Upper lobe of left lung (tissue), 6 donors: Measurements from ENCODE around the gene TNC. TPM values are rescaled to one million over a fixed set of nuclear protein-coding genes. Genes with fewer than 3 reads are reported as not detected.

ENCODE experiments used
- ATAC-seq, 2 donors: fragments of 200-7000 bp; cut with Tn5 transposase; one replicate each; pipeline ENCODE4 v1.9.1; 2022; ENCODE audit warnings: mild to moderate bottlenecking in 2 of 2, moderate library complexity in 2 of 2; ENCODE audit not compliant: low FRiP score in 2 of 2
- DNase-seq, 2 donors: peaks; one replicate each; pipeline ENCODE4 v3.0.0-alpha.2; 2019 to 2020
- H3K27ac ChIP-seq, 4 donors: fragments of 200-600 bp; sonication (generic); one replicate each; pipeline ENCODE4 v1.5.1; 2016 to 2019
- H3K27me3 ChIP-seq, 4 donors: fragments of 200-600 bp; sonication (generic); one replicate each; pipeline ENCODE4 v1.5.1; 2017 to 2019
- H3K36me3 ChIP-seq, 4 donors: fragments of 200-600 bp; sonication (generic); one replicate each; pipeline ENCODE4 v1.5.1; 2016 to 2019
- H3K4me1 ChIP-seq, 4 donors: fragments of 200-600 bp; sonication (generic); one replicate each; pipeline ENCODE4 v1.5.1; 2018 to 2019
- H3K4me3 ChIP-seq, 4 donors: fragments of 200-600 bp; sonication (generic); one replicate each; pipeline ENCODE4 v1.5.1; 2017 to 2019; ENCODE audit warnings: mild to moderate bottlenecking in 2 of 4, moderate library complexity in 1 of 4
- H3K9me3 ChIP-seq, 4 donors: fragments of 200-600 bp; sonication (generic); one replicate each; pipeline ENCODE4 v1.5.1; 2018 to 2019
- EP300 ChIP-seq, 4 donors: sonication (generic); formaldehyde crosslinking; IDR thresholded peaks; one replicate each; pipeline ENCODE4 v1.5.1; 2017; ENCODE audit warnings: antibody characterized with exemption in 4 of 4, control low read depth in 2 of 4
- POLR2A ChIP-seq, 4 donors: fragments of 450-650 bp; IDR thresholded peaks; one replicate each; pipeline ENCODE4 v1.5.1; 2016 to 2017; ENCODE audit warnings: antibody characterized with exemption in 4 of 4, mild to moderate bottlenecking in 2 of 4
- POLR2AphosphoS5 ChIP-seq, 2 donors: sonication (generic); formaldehyde crosslinking; IDR thresholded peaks; one replicate each; pipeline ENCODE4 v1.5.1; 2017; ENCODE audit warnings: antibody characterized with exemption in 2 of 2
- WGBS, 2 donors: methylation state at CpG; one replicate each; pipeline ENCODE4 v1.1.5; 2017 to 2018; 5-methylcytosine and 5-hydroxymethylcytosine counted together
- total RNA-seq, 6 donors: library from RNA; depleted of rRNA in 4 of 6; stranded (reverse); fragments of >200 nt in 4 of 6; gene quantifications; one replicate each; pipeline versions ENCODE4 v1.1.0 to v1.2.1, GENCODE V29; 2016 to 2021
- TF ChIP-seq, protein P1 (sequence below), 6 experiments: fragments of 450-650 bp in 4 of 6; fragments of 200-600 bp in 2 of 6; sonication (generic) in 2 of 6; IDR thresholded peaks; one replicate each; pipeline ENCODE4 v1.5.1; 2016 to 2019; ENCODE audit warnings: antibody characterized with exemption in 6 of 6
- donor health status: DM: no; HTN: no; CAD: no; lungs with moderate emphysema.
- donor health status: DM: no; HTN: yes; CAD: no; lungs with severe emphysema.

The TNC gene
- total RNA-seq, 6 donors from 2014 or later = 7.3 to 53.5 (median 23.8) TPM

DNA sequence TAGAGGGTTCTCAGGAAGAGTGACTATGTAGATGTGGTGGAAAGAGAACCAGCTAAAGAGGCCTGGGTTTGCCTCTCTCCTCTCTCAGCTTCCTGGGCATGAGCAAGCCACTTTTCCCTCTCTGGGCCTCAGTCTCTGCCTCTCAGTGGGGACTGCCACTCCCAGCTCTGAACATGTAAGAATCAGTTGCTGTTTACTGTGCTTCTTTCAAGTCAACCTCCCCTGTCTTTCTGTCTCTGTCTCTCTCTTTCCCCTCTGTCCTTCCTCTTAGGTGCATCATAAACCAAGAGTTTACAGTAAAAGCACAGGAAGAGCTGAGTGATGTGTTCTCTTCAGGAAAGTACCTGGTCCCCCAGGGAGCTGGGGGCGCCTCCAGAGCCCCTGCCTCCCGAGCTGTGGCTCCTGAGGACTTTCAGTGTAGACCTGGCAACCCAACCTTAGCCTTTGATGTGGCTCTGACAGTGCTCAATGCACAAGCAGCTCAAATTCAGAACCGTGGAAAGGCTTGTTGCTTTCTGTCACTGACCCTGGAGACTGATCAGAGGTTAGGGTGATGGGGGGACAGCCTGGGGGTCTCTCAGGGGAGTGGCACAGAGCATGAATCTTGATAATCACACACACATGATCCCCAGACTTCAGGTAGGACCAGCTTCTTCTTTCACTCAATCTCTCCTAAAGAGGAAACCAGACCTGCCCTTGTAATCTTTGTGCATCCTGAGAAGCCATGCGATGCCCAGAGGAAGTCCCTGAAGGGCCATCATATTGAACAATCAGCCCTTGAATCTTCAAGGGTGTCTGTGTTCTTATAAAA lies 128.2 kb downstream of the TNC start:
- ATAC-seq (no peak), DNase-seq (peak in 1 of 2 donors; percentile 39)
- H3K27ac ChIP-seq = peak overlapping the region in 1 of 4 donors; percentile 25
- no peaks in the 10 kb centered on the region for H3K27me3 ChIP-seq
- no peaks in the 10 kb centered on the region for H3K36me3 ChIP-seq
- TF ChIP-seq, protein P1, sequence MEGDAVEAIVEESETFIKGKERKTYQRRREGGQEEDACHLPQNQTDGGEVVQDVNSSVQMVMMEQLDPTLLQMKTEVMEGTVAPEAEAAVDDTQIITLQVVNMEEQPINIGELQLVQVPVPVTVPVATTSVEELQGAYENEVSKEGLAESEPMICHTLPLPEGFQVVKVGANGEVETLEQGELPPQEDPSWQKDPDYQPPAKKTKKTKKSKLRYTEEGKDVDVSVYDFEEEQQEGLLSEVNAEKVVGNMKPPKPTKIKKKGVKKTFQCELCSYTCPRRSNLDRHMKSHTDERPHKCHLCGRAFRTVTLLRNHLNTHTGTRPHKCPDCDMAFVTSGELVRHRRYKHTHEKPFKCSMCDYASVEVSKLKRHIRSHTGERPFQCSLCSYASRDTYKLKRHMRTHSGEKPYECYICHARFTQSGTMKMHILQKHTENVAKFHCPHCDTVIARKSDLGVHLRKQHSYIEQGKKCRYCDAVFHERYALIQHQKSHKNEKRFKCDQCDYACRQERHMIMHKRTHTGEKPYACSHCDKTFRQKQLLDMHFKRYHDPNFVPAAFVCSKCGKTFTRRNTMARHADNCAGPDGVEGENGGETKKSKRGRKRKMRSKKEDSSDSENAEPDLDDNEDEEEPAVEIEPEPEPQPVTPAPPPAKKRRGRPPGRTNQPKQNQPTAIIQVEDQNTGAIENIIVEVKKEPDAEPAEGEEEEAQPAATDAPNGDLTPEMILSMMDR (IDR thresholded peaks at IDR 0.05) = no peak
- no peak for TF ChIP-seq POLR2AphosphoS5 (IDR thresholded peaks at IDR 0.05)
- no peak for TF ChIP-seq EP300 (IDR thresholded peaks at IDR 0.05)
- H3K4me1 ChIP-seq = peaks cover 0 to 3% (median 0%) of the 10 kb centered on the region in 4 donors
- no peaks in the 10 kb centered on the region for H3K9me3 ChIP-seq
- no peak overlapping the region for H3K4me3 ChIP-seq
- WGBS, 2 donors = 51 to 55% methylated on average over 4 of the region's 4 CpGs

DNA sequence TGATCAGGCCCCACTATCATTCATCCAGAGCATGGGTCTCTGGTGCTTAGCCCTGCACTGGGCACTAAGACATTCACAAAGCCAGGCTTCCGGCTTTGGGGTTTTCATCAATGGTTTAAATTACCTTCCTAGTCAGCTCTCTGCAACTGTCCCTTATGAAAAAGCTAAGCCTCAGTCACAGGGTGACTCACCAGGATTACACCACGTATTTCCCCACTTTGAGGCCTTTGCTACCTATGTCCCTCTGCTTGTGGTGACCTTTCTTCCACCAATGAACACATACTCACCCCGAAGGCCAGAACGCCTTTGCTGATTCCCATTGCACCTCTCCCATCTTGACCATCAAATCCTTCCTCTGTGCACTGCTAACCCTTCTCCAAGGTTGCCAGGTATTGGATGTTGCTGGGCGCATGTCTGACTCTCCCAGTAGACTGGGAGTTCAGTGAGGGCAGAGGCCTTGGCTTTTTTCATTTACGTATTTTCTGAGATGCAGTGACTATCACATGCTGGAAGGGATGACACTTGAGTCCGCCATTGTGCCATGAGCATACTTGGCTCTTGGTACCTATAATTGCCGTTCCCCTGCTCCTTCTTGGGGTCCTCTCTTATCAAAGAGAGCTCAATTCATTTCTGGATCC lies 128.9 kb downstream of the TNC start:
- Histone ChIP-seq H3K36me3 (no peaks in the 10 kb centered on the region), H3K4me3 (no peak overlapping the region), H3K27me3 (no peaks in the 10 kb centered on the region), H3K4me1 (peaks cover 0 to 3% (median 0%) of the 10 kb centered on the region in 4 donors), H3K9me3 (no peaks in the 10 kb centered on the region), H3K27ac (peak overlapping the region in 1 of 4 donors; percentile 25)
- TF ChIP-seq, protein P1 (IDR thresholded peaks at IDR 0.05) = no peak
- TF ChIP-seq POLR2AphosphoS5 (IDR thresholded peaks at IDR 0.05) = peak in 1 of 2 donors; percentile 53
- DNase-seq = peak in 1 of 2 donors; percentile 49
- WGBS, 2 donors = 80 to 88% methylated on average over 8 of the region's 8 CpGs
- ATAC-seq = peak in 1 of 2 donors; percentile 44

DNA sequence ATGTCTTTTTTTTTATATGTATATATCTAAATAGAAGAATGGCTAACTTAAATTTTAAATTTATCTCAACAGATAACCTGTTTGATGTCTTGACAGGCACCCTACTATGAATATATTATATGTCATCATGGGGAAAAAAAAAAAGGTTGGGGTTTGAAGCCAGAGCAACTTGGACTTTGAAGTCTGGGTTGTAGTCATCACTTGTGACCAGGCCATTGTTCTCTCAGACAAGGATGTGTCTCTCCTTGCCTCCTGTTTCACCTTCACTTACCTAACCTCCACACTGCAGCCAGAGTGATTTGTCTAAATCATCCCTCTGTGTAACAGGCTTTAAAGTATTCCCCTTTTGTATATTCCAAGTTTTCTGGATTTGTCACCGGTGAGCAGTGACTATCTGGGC lies 130.8 kb downstream of the TNC start:
- WGBS, 2 donors = 100% methylated on average over 1 of the region's 1 CpG
- Histone ChIP-seq H3K36me3 (no peaks in the 10 kb centered on the region), H3K27me3 (no peaks in the 10 kb centered on the region), H3K4me1 (peaks cover 0 to 3% (median 0%) of the 10 kb centered on the region in 4 donors), H3K9me3 (no peaks in the 10 kb centered on the region), H3K27ac (no peak overlapping the region), H3K4me3 (no peak overlapping the region)
- no peak for ATAC-seq
- DNase-seq = no peak
- TF ChIP-seq EP300 (IDR thresholded peaks at IDR 0.05) (no peak), POLR2A (IDR thresholded peaks at IDR 0.05) (no peak), POLR2AphosphoS5 (IDR thresholded peaks at IDR 0.05) (no peak)

DNA sequence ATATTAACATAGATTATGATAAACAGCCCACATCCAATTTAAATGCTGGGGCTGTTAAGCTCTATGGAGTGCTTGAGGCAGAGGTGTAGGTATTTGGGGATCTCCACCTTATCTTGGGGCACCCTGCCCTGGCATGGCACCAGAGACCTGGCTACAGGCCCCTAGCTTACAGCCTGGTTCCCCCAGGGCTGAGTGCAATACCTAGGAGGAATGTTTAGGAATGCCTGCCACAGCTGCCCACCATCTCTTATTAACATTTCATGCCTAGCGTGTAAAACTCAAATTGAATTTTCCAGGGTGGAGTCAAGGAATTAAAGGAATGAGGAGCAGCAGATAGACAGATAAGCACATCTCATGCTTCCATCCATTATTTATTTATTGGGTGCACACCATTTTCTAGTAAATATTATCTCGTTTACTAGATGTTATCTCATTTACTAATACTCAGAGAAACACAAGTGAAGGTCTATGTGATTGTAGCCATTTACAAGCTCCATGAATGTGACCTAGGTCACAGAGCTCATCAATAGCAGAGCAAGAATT lies 131.9 kb downstream of the TNC start:
- TF ChIP-seq, protein P1 (IDR thresholded peaks at IDR 0.05) = no peak
- TF ChIP-seq EP300 (IDR thresholded peaks at IDR 0.05) (no peak), POLR2A (IDR thresholded peaks at IDR 0.05) (no peak), POLR2AphosphoS5 (IDR thresholded peaks at IDR 0.05) (no peak)
- 68 to 75% methylated on average over 2 of the region's 2 CpGs for WGBS, 2 donors
- ATAC-seq = no peak

DNA sequence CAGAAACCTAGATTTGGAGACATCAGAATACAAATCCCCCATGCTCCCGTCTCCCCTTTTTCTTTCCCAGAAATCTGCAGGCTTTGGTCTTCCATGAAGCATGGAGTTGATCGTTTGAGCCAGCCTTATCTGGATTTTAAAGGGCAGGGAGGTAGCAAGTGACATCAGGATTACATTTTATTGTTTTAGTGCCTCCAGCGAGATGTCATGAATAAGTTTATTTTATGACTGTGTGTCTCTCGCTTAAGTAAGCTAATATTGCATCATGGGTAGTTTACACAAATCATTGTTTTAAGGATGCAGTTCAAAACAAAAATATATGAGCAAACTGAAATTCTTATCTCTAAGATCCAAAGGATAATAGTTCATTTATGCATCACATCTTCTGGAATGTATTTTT lies 136.9 kb downstream of the TNC start:
- WGBS, 2 donors = 73 to 78% methylated on average over 4 of the region's 4 CpGs
- DNase-seq (no peak), ATAC-seq (no peak)
- Histone ChIP-seq H3K4me3 (no peak overlapping the region), H3K27ac (no peak overlapping the region), H3K27me3 (no peaks in the 10 kb centered on the region), H3K9me3 (no peaks in the 10 kb centered on the region), H3K4me1 (no peaks in the 10 kb centered on the region), H3K36me3 (no peaks in the 10 kb centered on the region)
- TF ChIP-seq, protein P1 (IDR thresholded peaks at IDR 0.05) = no peak
- no peak for TF ChIP-seq POLR2AphosphoS5 (IDR thresholded peaks at IDR 0.05)
- no peak for TF ChIP-seq EP300 (IDR thresholded peaks at IDR 0.05)
- no peak for TF ChIP-seq POLR2A (IDR thresholded peaks at IDR 0.05)

More for the DNA sequence above, 131.9 kb downstream of the TNC start:
- Histone ChIP-seq H3K36me3 (no peaks in the 10 kb centered on the region), H3K27ac (no peak overlapping the region), H3K27me3 (no peaks in the 10 kb centered on the region), H3K4me1 (peaks cover 0 to 3% (median 0%) of the 10 kb centered on the region in 4 donors), H3K9me3 (no peaks in the 10 kb centered on the region), H3K4me3 (no peak overlapping the region)
- DNase-seq = no peak
